Testis (tissue), 2 donors: ENCODE data around the gene CCDC152.

Experiments
- POLR2A ChIP-seq: fragments of 450-650 bp; IDR thresholded peaks from one replicate; pipeline ENCODE4 v1.6.1; 2017; ENCODE audit warnings: antibody characterized with exemption, mild to moderate bottlenecking, moderate library complexity
- TF ChIP-seq, protein P1 (sequence below), 3 experiments: fragments of 450-650 bp in 2 of 3; fragments of 200-600 bp in 1 of 3; sonication (generic) in 1 of 3; IDR thresholded peaks; one replicate each; pipeline ENCODE4 v1.5.1; 2016 to 2019; ENCODE audit warnings: antibody characterized with exemption in 3 of 3, mild to moderate bottlenecking in 2 of 3, moderate library complexity in 1 of 3

DNA sequence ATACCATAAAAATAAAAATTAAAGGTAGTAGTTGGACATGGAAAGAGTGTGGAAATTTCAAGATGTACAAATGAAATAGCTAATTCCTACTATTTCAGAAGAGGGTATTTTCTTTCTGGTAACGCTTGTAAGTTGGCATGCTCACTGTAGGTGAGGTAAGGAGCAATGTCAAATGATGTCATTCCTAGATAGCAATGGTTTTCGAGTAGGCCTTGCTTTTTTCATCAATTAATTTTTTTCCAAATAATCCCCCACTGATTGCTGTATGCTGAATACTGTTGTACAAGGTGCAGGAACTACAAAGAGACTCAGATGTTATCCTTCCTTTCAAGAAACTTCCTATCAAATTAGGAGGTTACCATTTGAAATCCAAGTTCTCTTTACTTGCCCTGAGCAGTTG is 56.0 kb downstream of the CCDC152 start:
- TF ChIP-seq, protein P1, sequence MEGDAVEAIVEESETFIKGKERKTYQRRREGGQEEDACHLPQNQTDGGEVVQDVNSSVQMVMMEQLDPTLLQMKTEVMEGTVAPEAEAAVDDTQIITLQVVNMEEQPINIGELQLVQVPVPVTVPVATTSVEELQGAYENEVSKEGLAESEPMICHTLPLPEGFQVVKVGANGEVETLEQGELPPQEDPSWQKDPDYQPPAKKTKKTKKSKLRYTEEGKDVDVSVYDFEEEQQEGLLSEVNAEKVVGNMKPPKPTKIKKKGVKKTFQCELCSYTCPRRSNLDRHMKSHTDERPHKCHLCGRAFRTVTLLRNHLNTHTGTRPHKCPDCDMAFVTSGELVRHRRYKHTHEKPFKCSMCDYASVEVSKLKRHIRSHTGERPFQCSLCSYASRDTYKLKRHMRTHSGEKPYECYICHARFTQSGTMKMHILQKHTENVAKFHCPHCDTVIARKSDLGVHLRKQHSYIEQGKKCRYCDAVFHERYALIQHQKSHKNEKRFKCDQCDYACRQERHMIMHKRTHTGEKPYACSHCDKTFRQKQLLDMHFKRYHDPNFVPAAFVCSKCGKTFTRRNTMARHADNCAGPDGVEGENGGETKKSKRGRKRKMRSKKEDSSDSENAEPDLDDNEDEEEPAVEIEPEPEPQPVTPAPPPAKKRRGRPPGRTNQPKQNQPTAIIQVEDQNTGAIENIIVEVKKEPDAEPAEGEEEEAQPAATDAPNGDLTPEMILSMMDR (IDR thresholded peaks at IDR 0.05) = no peak
- TF ChIP-seq POLR2A = no peak
